Measurements from ENCODE around the gene KLK2. TPM values are rescaled to one million over a fixed set of nuclear protein-coding genes. Genes with fewer than 3 reads are reported as not detected.

The KLK2 gene
- total RNA-seq (2021; fragmentation: NEBNext Ultra II Directional; extraction: Animal tissue kit (Norgen Biotek cat#: 25700)), result not detected in 2 replicates
- polyA plus RNA-seq (2011; rRNA removed), result 0.20 and 0.36 TPM in 2 replicates
- polyA plus RNA-seq (2011; cell fraction: cytosol; rRNA removed), result 0.59 TPM
- 0.57 TPM for polyA plus RNA-seq (2011; cell fraction: nucleus; rRNA removed)
- 0.30 to 0.33 TPM in 2 of 4 replicates, not detected in the others for polyA plus RNA-seq (2012, experiment 1 of 2)
- 0.55 TPM for polyA plus RNA-seq (2012, experiment 2 of 2)
- 0.04 TPM for polyA plus RNA-seq (2013, experiment 1 of 2)
- 0.11 TPM for polyA plus RNA-seq (2013, experiment 2 of 2)
- polyA minus RNA-seq (2011; rRNA and poly(A)+ RNA removed), result not detected in 2 replicates
- not detected for polyA minus RNA-seq (2011; cell fraction: cytosol; rRNA and poly(A)+ RNA removed)
- polyA minus RNA-seq (2011; cell fraction: nucleus; rRNA and poly(A)+ RNA removed), result not detected
- long read RNA-seq, experiment 1, result 0 reads
- long read RNA-seq, experiment 2, result 0 reads

DNA sequence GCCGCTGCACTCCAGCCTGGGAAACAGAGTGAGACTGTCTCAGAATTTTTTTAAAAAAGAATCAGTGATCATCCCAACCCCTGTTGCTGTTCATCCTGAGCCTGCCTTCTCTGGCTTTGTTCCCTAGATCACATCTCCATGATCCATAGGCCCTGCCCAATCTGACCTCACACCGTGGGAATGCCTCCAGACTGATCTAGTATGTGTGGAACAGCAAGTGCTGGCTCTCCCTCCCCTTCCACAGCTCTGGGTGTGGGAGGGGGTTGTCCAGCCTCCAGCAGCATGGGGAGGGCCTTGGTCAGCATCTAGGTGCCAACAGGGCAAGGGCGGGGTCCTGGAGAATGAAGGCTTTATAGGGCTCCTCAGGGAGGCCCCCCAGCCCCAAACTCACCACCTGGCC is at the start of gene KLK2:
Gene KLK2, plus strand, starts transcription at position 384 of the 400 bp plus-strand sequence. CDS start 35 bp downstream, outside the sequence.
- no peak within 1 kb of the TSS for H3K56ac ChIP-seq (replicated peaks; ENCODE audit: insufficient read length, low read depth, low read length)
- H3K14ac ChIP-seq (ENCODE audit: insufficient read length), result no peak within 1 kb of the TSS
- peaks cover 5% of the 10 kb centered on the region; the same call in 1 of the 2 replicates for H3K23me2 ChIP-seq (ENCODE audit: low read depth, low read length)
- H2AFZ ChIP-seq (ENCODE audit: low read length), result no peak within 1 kb of the TSS
- H4K20me1 ChIP-seq (replicated peaks in 1 of 2; ENCODE audit: control insufficient read depth in 1 of 2, insufficient read depth in 2 of 2, low read length in 2 of 2), result no peaks in the 10 kb centered on the region
- no peaks in the 10 kb centered on the region for H3K79me2 ChIP-seq (ENCODE audit: control insufficient read depth in 1 of 2, insufficient read depth in 2 of 2, low read length in 2 of 2)
- ChIA-PET POLR2A (ENCODE audit: partially characterized antibody) (interaction anchor here (1.1 to 3.6 kb wide), 3 partner anchors 52 to 77 kb away, joined by 3 to 16 read pairs (median 4); no protein-coding TSS in a partner anchor), CTCF (ENCODE audit: partially characterized antibody) (interaction anchor here (0.8 to 1.5 kb wide), 3 partner anchors 22 to 49 kb away, joined by 3 to 5 read pairs (median 3); no protein-coding TSS in a partner anchor)
- no peak within 1 kb of the TSS; a peak in 1 of 7 replicates for H3K9ac ChIP-seq (replicated peaks in 1 of 4; ENCODE audit: extremely low read depth in 1 of 4, low read depth in 3 of 4, low read length in 3 of 4)
- no peaks in the 10 kb centered on the region for H3K79me1 ChIP-seq (ENCODE audit: low read depth, low read length)
- DNase-seq (ENCODE audit: low read depth in 1 of 2, low spot score in 2 of 2), result no peak
- H3K36me3 ChIP-seq (ENCODE audit: control insufficient read depth in 2 of 4, insufficient read depth in 4 of 4, low read length in 3 of 4), result no peaks in the 10 kb centered on the region
- no peak within 1 kb of the TSS for H4K8ac ChIP-seq (ENCODE audit: extremely low read depth, insufficient read depth, low read length)
- H3K4me3 ChIP-seq (ENCODE audit: extremely low read depth in 1 of 4, insufficient read depth in 2 of 4, low read depth in 3 of 4, low read length in 4 of 4), result no peak within 1 kb of the TSS
- H2BK120ac ChIP-seq (replicated peaks; ENCODE audit: low read depth, low read length), result no peak within 1 kb of the TSS
- H3K4ac ChIP-seq (replicated peaks; ENCODE audit: insufficient read length, low read depth, low read length), result no peak within 1 kb of the TSS
- H3K18ac ChIP-seq (ENCODE audit: extremely low read depth, low read length), result no peak within 1 kb of the TSS
- no peaks in the 10 kb centered on the region; a peak in 1 of 4 replicates for H3K9me3 ChIP-seq (ENCODE audit: insufficient read depth in 2 of 2, low read depth in 1 of 2, low read length in 1 of 2)
- H4K91ac ChIP-seq (replicated peaks; ENCODE audit: insufficient read length, low read length), result no peak within 1 kb of the TSS
- H3K27me3 ChIP-seq (replicated peaks in 1 of 4; ENCODE audit: control insufficient read depth in 3 of 4, extremely low read depth in 1 of 4, insufficient read depth in 3 of 4, low read length in 3 of 4), result peaks cover 0 to 3% (median 1%) of the 10 kb centered on the region in 4 experiments; a peak in 4 of 7 replicates
- H2BK12ac ChIP-seq (ENCODE audit: low read depth, low read length), result no peak within 1 kb of the TSS
- H2BK5ac ChIP-seq (ENCODE audit: low read depth, low read length), result no peak within 1 kb of the TSS
- H3K4me2 ChIP-seq (ENCODE audit: insufficient read depth in 1 of 2, low read depth in 2 of 2, low read length in 2 of 2), result no peak within 1 kb of the TSS
- H3K4me1 ChIP-seq (replicated peaks in 1 of 4; ENCODE audit: control insufficient read depth in 3 of 4, insufficient read depth in 4 of 4, low read length in 3 of 4), result peaks cover 0 to 12% (median 3%) of the 10 kb centered on the region in 4 experiments; a peak in 3 of 7 replicates
- 97% methylated on average over 2 of the region's 3 CpGs; no CpG with 5 or more reads in 1 of the 2 experiments for WGBS, 2 experiments (ENCODE audit: extremely low coverage in 1 of 2, insufficient coverage in 1 of 2, insufficient read length in 1 of 2, insufficient replicate concordance in 2 of 2, low coverage in 1 of 2, low lambda C conversion rate in 2 of 2, missing lambda C conversion rate in 1 of 2)
- no peak within 1 kb of the TSS for H2BK20ac ChIP-seq (ENCODE audit: low read length)
- no peak within 1 kb of the TSS for H2AK5ac ChIP-seq (ENCODE audit: low read depth, low read length)
- H2BK15ac ChIP-seq (ENCODE audit: low read length), result no peak within 1 kb of the TSS
- no peak within 1 kb of the TSS for H3K23ac ChIP-seq (ENCODE audit: insufficient read length)
- H4K5ac ChIP-seq (ENCODE audit: insufficient read length, low read depth, low read length), result no peak within 1 kb of the TSS
- H3K27ac ChIP-seq (ENCODE audit: low read depth, low read length), result no peak within 1 kb of the TSS
- no peak for FAIRE-seq
- no peak for TF ChIP-seq SP1 (IDR thresholded peaks at IDR 0.05; ENCODE audit: low read depth, low read length)
- no peak for TF ChIP-seq POU5F1 (IDR thresholded peaks at IDR 0.05; ENCODE audit: low read depth, low read length)
- TF ChIP-seq NRF1 (IDR thresholded peaks at IDR 0.05; ENCODE audit: low read depth, low read length), result no peak
- TF ChIP-seq EGR1 (IDR thresholded peaks at IDR 0.05; ENCODE audit: borderline replicate concordance, low read depth, low read length), result no peak
- TF ChIP-seq ASH2L (IDR thresholded peaks at IDR 0.05; ENCODE audit: low read length), result no peak
- no peak for TF ChIP-seq SP2 (IDR thresholded peaks at IDR 0.05; ENCODE audit: low read length)
- no peak for TF ChIP-seq PHF8 (conservative IDR thresholded peaks at IDR 0.05; ENCODE audit: low read depth, low read length)
- TF ChIP-seq BACH1 (IDR thresholded peaks at IDR 0.05; ENCODE audit: low read length), result no peak
- TF ChIP-seq POLR2A (IDR thresholded peaks at IDR 0.05; ENCODE audit: control extremely low read depth in 1 of 2, low read depth in 2 of 2, low read length in 2 of 2), result no peak
- no peak for TF ChIP-seq RFX5 (IDR thresholded peaks at IDR 0.05; ENCODE audit: borderline replicate concordance, low read depth, low read length)
- no peak for TF ChIP-seq SIRT6 (IDR thresholded peaks at IDR 0.05; ENCODE audit: low read length)
